GM06990 (cell line): ENCODE data around the gene TMEM169.

Experiments
- DNase-seq: peaks from one replicate; pipeline ENCODE4 v3.0.0-alpha.2; 2011; ENCODE audit not compliant: insufficient read length; ENCODE audit errors: extremely low read depth
- H3K27me3 ChIP-seq: replicated peaks from 2 replicates; pipeline ENCODE4 v1.6.0; 2011; ENCODE audit warnings: low read length; ENCODE audit not compliant: control insufficient read depth, insufficient read depth
- H3K36me3 ChIP-seq: 2 replicates; pipeline ENCODE4 v1.5.1; 2011; ENCODE audit warnings: low read length; ENCODE audit not compliant: control insufficient read depth, insufficient read depth
- H3K4me3 ChIP-seq: replicated peaks from 2 replicates; pipeline ENCODE4 v1.5.1; 2011; ENCODE audit warnings: low read depth, mild to moderate bottlenecking, control low read depth, low read length
- CTCF ChIP-seq: IDR thresholded peaks from 2 replicates; pipeline ENCODE4 v1.5.1; 2011; ENCODE audit warnings: low read length, control low read depth, mild to moderate bottlenecking, inconsistent platforms; ENCODE audit not compliant: insufficient read depth, poor library complexity, severe bottlenecking

The TMEM169 gene

GRCh38 chr2:216086207-216086893 is 4.6 kb downstream of the TMEM169 start:
- no peak for TF ChIP-seq CTCF
- Histone ChIP-seq H3K36me3 (no peaks in the 10 kb centered on the region), H3K4me3 (no peak overlapping the region), H3K27me3 (no peaks in the 10 kb centered on the region)
- no peak for DNase-seq

- Histone ChIP-seq H3K27me3 (no peaks in the 10 kb centered on the region), H3K36me3 (no peaks in the 10 kb centered on the region), H3K4me3 (no peak overlapping the region; the same call in 1 of the 2 replicates)
- TF ChIP-seq CTCF, result no peak
- peak; percentile 31 for DNase-seq
Observed at GRCh38 chr2:216090369-216090786, 8.7 kb downstream of the TMEM169 start.

- no peak for DNase-seq
- no peak for TF ChIP-seq CTCF
- H3K27me3 ChIP-seq, result no peaks in the 10 kb centered on the region
- H3K36me3 ChIP-seq, result no peaks in the 10 kb centered on the region
- no peak overlapping the region for H3K4me3 ChIP-seq
Observed at GRCh38 chr2:216092646-216093045, 10.9 kb downstream of the TMEM169 start.

- no peak for TF ChIP-seq CTCF
- no peak overlapping the region for H3K4me3 ChIP-seq
Observed at GRCh38 chr2:216094701-216095100, 13.0 kb downstream of the TMEM169 start.

GRCh38 chr2:216098421-216099334 is 17.0 kb downstream of the TMEM169 start:
- Histone ChIP-seq H3K36me3 (no peaks in the 10 kb centered on the region), H3K27me3 (no peaks in the 10 kb centered on the region), H3K4me3 (no peak overlapping the region)
- TF ChIP-seq CTCF, result no peak
- no peak for DNase-seq

More at GRCh38 chr2:216094701-216095100, 13.0 kb downstream of the TMEM169 start:
- Histone ChIP-seq H3K27me3 (no peaks in the 10 kb centered on the region), H3K36me3 (no peaks in the 10 kb centered on the region)
- no peak for DNase-seq
